Measurements from ENCODE around the gene POF1B.
A peak's percentile ranks its signal among the peaks of the same experiment; 100 is the strongest.

Gene POF1B

DNA sequence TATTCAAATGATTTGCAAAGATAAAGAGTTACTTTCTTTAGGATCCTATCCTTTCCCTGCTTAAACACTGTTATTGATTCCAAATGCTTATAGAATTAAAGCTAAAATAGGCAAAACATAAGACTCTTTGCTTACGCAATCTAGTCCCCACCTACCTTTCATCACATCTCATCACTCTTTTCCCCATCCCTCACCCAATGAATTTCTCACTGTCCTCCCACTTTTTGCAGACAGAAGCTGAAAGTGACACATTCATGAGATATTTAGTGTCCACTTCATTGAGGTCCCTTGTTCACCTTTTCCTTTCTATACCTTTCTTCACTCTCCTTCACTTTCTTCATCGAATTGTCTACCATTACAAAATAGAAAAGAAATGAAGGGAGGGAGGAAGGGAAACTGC lies 136.3 kb downstream of the POF1B start:
- DNase-seq (ENCODE audit: low spot score): peak; percentile 8
